Vagina (tissue), 2 donors: ENCODE data around the gene MAP4K2.

ENCODE experiments used
- POLR2A ChIP-seq, 2 donors: fragments of 450-650 bp; IDR thresholded peaks; one replicate each; pipeline ENCODE4 v1.6.1; 2017; ENCODE audit warnings: antibody characterized with exemption in 2 of 2, mild to moderate bottlenecking in 2 of 2, moderate library complexity in 2 of 2
- POLR2AphosphoS5 ChIP-seq, 2 donors: sonication (generic); formaldehyde crosslinking; IDR thresholded peaks; one replicate each; pipeline ENCODE4 v1.9.0; 2017; ENCODE audit warnings: antibody characterized with exemption in 2 of 2, mild to moderate bottlenecking in 2 of 2, low read depth in 1 of 2; ENCODE audit not compliant: insufficient read depth in 1 of 2
- TF ChIP-seq, protein P1 (sequence below), 3 experiments: fragments of 450-650 bp in 2 of 3; fragments of 200-600 bp in 1 of 3; sonication (generic) in 1 of 3; IDR thresholded peaks; one replicate each; pipeline ENCODE4 v1.5.1; 2017 to 2019; ENCODE audit warnings: antibody characterized with exemption in 3 of 3, mild to moderate bottlenecking in 2 of 3, moderate library complexity in 2 of 3

DNA sequence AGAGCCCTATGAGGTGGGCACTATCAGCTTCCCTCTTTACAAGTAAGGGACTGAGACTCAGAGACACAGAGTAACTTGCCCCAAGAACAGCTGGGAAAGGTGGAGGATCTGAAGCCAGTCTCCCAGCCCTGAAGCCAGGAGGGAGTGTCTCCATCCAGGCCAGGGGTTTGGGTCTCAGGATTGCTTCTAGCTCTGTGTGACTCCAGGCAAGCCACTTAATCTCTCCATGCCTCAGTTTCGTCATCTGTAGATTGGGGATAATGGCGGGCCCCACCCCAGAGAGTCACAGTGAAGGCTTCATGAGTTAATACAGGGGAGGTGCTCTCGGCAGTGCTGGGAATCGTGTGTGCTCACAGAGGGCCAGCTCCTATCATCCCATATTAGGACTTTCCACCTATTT is 10.5 kb downstream of the MAP4K2 start:
- TF ChIP-seq, protein P1, sequence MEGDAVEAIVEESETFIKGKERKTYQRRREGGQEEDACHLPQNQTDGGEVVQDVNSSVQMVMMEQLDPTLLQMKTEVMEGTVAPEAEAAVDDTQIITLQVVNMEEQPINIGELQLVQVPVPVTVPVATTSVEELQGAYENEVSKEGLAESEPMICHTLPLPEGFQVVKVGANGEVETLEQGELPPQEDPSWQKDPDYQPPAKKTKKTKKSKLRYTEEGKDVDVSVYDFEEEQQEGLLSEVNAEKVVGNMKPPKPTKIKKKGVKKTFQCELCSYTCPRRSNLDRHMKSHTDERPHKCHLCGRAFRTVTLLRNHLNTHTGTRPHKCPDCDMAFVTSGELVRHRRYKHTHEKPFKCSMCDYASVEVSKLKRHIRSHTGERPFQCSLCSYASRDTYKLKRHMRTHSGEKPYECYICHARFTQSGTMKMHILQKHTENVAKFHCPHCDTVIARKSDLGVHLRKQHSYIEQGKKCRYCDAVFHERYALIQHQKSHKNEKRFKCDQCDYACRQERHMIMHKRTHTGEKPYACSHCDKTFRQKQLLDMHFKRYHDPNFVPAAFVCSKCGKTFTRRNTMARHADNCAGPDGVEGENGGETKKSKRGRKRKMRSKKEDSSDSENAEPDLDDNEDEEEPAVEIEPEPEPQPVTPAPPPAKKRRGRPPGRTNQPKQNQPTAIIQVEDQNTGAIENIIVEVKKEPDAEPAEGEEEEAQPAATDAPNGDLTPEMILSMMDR (IDR thresholded peaks at IDR 0.05), result no peak
- TF ChIP-seq POLR2A (IDR thresholded peaks at IDR 0.05), result no peak
- TF ChIP-seq POLR2AphosphoS5 (IDR thresholded peaks at IDR 0.05; ENCODE audit: insufficient read depth in 1 of 2, low read depth in 1 of 2), result no peak
